Measurements from ENCODE around the gene KSR2.
A peak's percentile ranks its signal among the peaks of the same experiment; 100 is the strongest.

The KSR2 gene

GRCh38 chr12:117427211-117427610 is 541.6 kb downstream of the KSR2 start:
- DNase-seq = no peak

GRCh38 chr12:117421987-117422386 is 546.8 kb downstream of the KSR2 start:
- no peak for DNase-seq

DNA sequence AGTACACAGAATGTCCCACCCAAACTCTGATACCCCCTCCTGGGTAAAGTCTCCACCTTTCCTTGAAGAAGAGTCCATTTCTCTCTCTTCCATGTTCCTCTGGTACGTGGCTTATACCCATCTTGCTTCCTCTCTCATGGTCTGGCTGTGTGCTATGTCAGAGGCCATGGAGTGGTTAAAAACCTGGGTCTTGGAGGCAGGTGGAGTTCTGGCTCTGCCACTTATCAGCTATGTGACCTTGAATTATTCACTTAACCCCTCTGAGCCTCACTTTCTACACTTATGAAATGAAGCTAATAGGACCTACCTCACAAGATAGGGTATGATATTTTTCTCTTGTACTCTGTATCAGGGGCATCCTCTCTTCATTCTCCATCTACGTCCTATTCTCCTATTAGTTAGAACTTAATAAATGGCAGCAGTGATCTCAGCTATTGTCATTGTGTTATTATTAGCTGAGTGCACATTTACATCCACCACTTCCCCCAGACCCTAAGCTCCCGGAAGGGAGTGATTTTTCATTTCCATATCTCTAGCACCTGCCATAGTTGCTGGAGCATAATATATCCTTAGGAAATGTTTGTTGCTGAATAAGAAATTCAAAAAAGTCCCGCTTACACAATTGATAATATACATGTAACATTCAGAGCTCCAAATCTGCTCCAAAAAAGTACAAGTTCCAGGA is 547.6 kb downstream of the KSR2 start:
- no peak for DNase-seq

DNA sequence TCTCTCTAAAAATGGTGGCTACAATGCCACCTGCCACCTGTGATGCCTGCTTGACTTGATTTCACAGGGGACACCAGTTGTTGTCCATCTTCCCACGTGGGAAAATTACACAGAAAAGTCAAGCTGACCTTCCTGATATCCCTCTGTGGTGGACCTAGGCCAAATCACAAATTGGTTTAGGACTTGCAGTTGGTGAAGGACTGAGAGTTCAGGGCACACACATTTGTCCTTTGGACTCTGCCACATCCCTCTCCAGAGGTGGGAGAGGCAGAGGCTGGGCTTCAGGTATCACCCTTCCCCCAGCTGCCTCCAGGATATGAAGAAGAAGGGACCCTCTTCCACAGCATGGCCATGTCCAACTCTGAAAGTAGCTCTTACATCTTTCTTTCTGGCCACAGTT is 551.8 kb downstream of the KSR2 start:
- no peak for DNase-seq

GRCh38 chr12:117412465-117413188 is 556.2 kb downstream of the KSR2 start:
- peak; percentile 48 for DNase-seq

GRCh38 chr12:117409286-117409685 is 559.5 kb downstream of the KSR2 start:
- DNase-seq = no peak

DNA sequence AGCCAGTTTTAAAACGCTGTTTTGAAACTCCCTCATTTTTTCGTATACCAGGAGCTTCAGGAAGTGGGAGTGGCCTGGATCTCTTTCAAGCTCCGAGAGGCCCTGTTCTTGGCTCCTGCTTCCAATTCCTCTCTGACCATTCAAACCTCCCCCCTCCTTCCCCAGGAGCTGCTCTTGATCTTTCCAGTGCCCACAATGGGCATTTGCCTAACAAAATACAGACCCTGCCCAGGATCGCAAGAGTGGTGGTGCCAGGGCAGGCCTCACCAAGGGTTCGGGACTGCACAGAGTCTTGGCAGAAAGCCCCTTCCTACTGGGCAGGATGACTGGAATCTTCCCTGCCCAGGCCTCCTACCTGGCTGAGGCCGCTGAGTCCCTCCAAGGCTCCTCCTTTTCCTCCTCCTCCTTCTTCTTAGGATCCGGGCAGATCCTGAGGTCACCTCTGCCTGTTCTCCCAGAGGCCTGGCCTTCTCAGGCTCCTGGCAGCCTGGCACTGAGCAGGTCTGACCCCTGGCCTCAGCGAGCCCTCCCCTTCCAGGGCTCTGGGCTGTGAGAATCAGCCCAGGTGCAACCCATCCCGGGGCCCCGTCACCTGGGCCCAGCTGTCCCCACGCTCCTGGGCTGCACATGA is 560.5 kb downstream of the KSR2 start:
- DNase-seq = peak; percentile 86

- DNase-seq = no peak
Measured at GRCh38 chr12:117404940-117405339, 563.9 kb downstream of the KSR2 start.

DNA sequence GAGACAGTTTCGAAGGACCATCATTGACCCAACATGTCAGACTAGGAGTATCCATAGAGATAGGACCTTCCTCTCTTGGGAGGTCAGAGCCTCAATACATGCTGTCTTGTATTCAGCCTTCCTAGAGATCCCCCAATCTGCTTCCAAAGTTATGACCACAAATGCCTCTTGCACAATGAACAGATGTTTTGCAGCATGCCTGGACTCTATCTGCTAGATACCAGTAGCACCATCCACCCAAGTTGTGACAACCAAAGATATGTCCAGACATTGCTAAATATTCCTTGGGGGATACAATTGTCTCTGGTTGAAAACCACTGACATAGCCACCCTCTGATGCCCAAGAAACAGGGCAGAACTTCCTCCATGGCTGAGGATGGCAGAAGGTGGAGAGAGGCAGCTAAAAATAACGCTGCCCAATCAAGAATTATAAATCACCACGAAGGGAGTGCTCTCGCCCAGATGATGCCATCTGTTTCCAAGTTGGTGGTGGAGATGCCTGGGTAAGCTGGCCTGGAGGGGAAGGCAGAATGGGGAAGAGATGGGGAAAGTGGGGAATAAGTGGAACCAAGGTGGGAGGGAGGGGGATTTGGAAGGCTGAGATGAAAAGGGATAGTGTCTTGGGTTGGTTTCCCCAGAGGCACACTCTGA is 564.5 kb downstream of the KSR2 start:
- DNase-seq = no peak

DNA sequence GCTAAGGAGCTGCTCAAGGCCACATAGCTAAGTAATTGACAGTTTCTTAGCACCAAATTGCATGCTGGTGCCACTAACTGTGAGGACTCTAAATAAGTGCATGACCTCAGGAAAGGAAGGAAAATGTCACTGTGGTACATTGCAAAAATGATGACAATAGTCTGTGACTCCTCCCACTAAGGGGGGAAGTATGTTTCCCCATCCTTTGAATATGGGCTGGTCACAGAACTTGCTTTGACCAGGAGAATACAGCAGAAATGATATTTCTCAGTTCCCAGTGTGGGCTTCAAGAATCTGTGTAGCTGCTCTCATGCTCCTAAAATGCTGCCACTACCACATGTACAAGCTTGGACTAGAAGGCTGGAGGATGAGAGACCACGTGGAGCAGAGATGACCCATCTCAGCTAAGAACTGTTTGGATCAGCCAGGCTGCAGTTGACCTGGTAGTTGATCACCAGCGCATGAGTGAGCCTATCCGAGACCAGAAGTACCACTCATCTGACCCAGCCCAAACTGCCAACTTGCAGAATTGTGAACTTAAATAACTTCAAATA is 565.1 kb downstream of the KSR2 start:
- DNase-seq = no peak
